Measurements from ENCODE around the gene CLCN4. TPM values are rescaled to one million over a fixed set of nuclear protein-coding genes. Genes with fewer than 3 reads are reported as not detected.

The CLCN4 gene
- total RNA-seq, 1 donor from 2014 or later, result 13.8 TPM

DNA sequence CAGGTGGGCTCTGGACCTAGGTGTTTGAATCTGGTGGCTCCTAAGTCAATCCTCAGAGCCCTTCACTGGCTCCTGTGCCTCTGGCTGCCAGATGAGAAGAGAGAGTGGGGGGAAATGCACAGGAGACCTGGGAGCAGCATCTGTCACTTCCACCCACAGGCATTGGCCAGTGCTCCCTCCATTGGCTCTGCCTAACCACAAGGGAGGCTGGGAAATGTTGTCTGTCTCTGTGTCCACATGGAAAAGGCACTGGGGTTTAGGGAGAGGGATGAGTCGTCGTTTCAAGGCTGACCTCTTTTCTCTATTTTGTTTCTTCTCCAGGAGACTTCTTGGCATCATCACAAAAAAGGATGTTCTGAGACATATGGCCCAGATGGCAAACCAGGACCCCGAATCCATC is 76.4 kb downstream of the CLCN4 start:
- Histone ChIP-seq H3K27ac (no peak overlapping the region), H3K36me3 (no peaks in the 10 kb centered on the region), H3K27me3 (ENCODE audit: low read depth) (no peaks in the 10 kb centered on the region), H3K4me3 (no peak overlapping the region), H3K9me3 (no peaks in the 10 kb centered on the region), H3K4me1 (no peaks in the 10 kb centered on the region)
- TF ChIP-seq, protein P1, sequence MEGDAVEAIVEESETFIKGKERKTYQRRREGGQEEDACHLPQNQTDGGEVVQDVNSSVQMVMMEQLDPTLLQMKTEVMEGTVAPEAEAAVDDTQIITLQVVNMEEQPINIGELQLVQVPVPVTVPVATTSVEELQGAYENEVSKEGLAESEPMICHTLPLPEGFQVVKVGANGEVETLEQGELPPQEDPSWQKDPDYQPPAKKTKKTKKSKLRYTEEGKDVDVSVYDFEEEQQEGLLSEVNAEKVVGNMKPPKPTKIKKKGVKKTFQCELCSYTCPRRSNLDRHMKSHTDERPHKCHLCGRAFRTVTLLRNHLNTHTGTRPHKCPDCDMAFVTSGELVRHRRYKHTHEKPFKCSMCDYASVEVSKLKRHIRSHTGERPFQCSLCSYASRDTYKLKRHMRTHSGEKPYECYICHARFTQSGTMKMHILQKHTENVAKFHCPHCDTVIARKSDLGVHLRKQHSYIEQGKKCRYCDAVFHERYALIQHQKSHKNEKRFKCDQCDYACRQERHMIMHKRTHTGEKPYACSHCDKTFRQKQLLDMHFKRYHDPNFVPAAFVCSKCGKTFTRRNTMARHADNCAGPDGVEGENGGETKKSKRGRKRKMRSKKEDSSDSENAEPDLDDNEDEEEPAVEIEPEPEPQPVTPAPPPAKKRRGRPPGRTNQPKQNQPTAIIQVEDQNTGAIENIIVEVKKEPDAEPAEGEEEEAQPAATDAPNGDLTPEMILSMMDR (IDR thresholded peaks at IDR 0.05), result no peak
- DNase-seq (no peak), ATAC-seq (no peak)
- intact Hi-C loops (cut with DNase I), result no loop called here

DNA sequence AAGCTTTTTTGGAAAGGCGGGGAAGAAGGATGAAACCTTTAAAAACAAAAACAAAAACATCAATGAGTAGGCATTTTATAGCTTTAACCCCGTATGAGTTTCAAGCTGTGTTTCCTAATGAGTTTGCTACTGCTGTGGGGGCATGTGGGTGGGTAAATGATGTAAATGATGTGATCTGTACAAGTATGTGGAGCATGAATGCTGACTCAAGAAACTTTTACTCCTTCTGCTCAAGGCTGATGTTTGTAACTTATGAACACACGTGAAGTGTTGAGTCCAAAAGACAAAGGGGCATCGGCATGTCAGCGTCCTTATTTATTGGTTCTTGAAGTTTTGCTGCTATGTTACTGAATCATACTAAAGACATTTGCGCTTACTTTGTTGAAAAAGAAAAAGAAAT is 76.9 kb downstream of the CLCN4 start:
- H3K27me3 ChIP-seq (ENCODE audit: low read depth), result no peaks in the 10 kb centered on the region
- H3K9me3 ChIP-seq, result no peaks in the 10 kb centered on the region
- no peak overlapping the region for H3K27ac ChIP-seq
- intact Hi-C loops (cut with DNase I), result no loop called here
- no peaks in the 10 kb centered on the region for H3K4me1 ChIP-seq
- H3K4me3 ChIP-seq, result no peak overlapping the region
- no peaks in the 10 kb centered on the region for H3K36me3 ChIP-seq
- ATAC-seq (no peak), DNase-seq (no peak)
- TF ChIP-seq, protein P1 (IDR thresholded peaks at IDR 0.05), result no peak

DNA sequence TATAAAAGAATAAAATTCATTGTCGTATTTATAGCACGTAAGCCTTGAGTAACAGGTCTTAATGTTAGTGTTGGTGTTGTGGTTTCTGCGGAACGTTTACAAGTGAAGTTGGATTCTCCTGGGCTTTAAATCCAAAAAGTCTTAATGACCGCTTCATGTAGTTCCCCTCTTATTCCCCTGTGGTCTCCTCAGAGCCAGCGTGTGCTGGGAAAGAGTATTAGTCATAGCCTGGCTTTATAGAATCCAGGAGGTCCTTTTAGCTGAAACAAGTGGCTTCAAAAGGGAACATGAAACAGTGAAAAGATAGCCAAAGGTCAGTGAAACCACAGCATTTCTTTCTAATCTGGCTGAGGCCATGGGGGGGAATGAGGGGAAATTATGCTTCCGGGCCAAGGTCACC is 79.1 kb downstream of the CLCN4 start:
- Histone ChIP-seq H3K4me3 (no peak overlapping the region), H3K9me3 (no peaks in the 10 kb centered on the region), H3K36me3 (no peaks in the 10 kb centered on the region), H3K4me1 (no peaks in the 10 kb centered on the region), H3K27me3 (ENCODE audit: low read depth) (no peaks in the 10 kb centered on the region), H3K27ac (no peak overlapping the region)
- TF ChIP-seq, protein P1 (IDR thresholded peaks at IDR 0.05), result no peak
- ATAC-seq, result no peak
- intact Hi-C loops (cut with DNase I), result no loop called here
- DNase-seq, result no peak

DNA sequence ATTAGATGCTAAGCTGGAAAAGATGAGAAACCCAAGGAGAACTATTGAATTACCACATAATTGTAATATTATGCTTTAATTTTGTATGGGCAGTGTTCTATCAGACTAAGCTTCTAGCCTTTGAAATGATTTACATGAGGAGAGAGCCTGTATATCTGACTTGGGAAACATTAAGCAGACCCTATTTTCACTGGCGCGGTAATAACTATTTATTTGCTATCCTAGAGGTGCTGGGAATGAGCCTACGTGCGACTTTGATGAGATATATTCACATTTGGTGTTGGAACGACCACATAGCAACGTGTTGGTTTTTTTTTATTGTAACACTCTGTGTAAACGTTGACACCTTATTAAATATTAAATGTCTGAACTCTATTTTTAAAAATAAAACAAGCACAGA is 80.5 kb downstream of the CLCN4 start:
- intact Hi-C loops (cut with DNase I), result no loop called here
- no peak for ATAC-seq
- TF ChIP-seq, protein P1 (IDR thresholded peaks at IDR 0.05), result no peak

DNA sequence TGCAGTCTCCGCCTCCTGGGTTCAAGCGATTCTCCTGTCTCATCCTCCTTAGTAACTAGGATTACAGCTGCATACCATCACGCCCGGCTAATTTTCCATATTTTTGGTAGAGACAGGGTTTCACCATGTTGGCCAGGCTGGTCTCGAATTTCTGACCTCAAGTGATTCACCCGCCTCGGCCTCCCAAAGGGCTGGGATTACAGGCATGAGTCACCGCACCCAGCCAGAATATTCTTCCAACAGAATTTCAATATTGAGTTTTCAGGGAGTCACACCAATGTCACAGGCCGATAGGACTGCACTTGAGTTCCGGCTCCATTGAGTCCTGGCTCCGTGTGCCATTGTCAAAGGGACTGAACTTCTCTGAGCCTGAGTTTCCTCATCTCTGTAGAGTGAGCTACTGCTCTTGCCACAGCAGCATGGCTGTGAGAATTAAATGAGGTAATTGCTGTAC is 82.9 kb downstream of the CLCN4 start:
- H3K4me1 ChIP-seq, result no peaks in the 10 kb centered on the region
- TF ChIP-seq, protein P1 (IDR thresholded peaks at IDR 0.05), result no peak
- H3K4me3 ChIP-seq, result no peak overlapping the region
- DNase-seq, result no peak
- ATAC-seq, result no peak
- no peaks in the 10 kb centered on the region for H3K36me3 ChIP-seq
- no peaks in the 10 kb centered on the region for H3K27me3 ChIP-seq (ENCODE audit: low read depth)
- H3K9me3 ChIP-seq, result no peaks in the 10 kb centered on the region
- no peak overlapping the region for H3K27ac ChIP-seq
- intact Hi-C loops (cut with DNase I), result no loop called here

More for the DNA sequence above, 80.5 kb downstream of the CLCN4 start:
- H3K4me1 ChIP-seq, result no peaks in the 10 kb centered on the region
- H3K9me3 ChIP-seq, result no peaks in the 10 kb centered on the region
- no peak for DNase-seq
- no peaks in the 10 kb centered on the region for H3K27me3 ChIP-seq (ENCODE audit: low read depth)
- no peak overlapping the region for H3K27ac ChIP-seq
- H3K36me3 ChIP-seq, result no peaks in the 10 kb centered on the region
- H3K4me3 ChIP-seq, result no peak overlapping the region

DNA sequence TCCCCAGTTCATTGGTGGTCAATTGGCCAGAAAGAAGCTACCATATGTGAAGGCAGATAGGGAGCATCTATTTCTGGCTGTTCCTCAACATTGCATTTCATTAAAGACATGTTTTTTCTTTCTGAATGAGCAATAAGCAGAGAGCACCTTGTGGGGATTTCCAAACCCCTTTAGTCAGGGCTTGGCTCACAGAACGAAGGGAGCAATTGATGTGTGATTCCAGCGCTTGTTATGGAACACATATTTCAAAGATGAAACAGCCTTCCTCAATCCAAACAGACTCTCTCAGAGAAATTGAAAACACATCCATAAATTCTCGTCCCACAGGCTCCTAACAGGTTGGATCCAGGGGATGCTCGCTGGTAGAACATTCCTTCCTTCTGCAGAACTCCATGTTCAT is 84.1 kb downstream of the CLCN4 start:
- intact Hi-C loops (cut with DNase I), result no loop called here
- Histone ChIP-seq H3K27me3 (ENCODE audit: low read depth) (no peaks in the 10 kb centered on the region), H3K4me3 (no peak overlapping the region), H3K36me3 (no peaks in the 10 kb centered on the region), H3K9me3 (no peaks in the 10 kb centered on the region), H3K4me1 (no peaks in the 10 kb centered on the region), H3K27ac (no peak overlapping the region)
- TF ChIP-seq, protein P1 (IDR thresholded peaks at IDR 0.05), result no peak
- ATAC-seq, result no peak
- DNase-seq, result no peak

Measured in lower lobe of right lung (tissue), 2 donors.